Measurements from ENCODE around the gene MYADM.

GRCh38 chr19:53853707-53854106 lies 14.0 kb upstream of the MYADM start:
- TF ChIP-seq POLR2A (IDR thresholded peaks at IDR 0.05) (no peak), CTCF (IDR thresholded peaks at IDR 0.05) (no peak)

All from heart left ventricle (tissue), 13 donors.